Measurements from ENCODE around the gene MARVELD1. TPM values are rescaled to one million over a fixed set of nuclear protein-coding genes. Genes with fewer than 3 reads are reported as not detected.

MARVELD1 gene
- total RNA-seq, 2 experiments from 2014 or later, result 2.7 to 3.4 TPM

- Mint-ChIP-seq H3K4me3 (no peak overlapping the region), H3K27me3 (ENCODE audit: low read depth) (no peaks in the 10 kb centered on the region), H3K27ac (no peak overlapping the region), H3K9me3 (no peaks in the 10 kb centered on the region), H3K36me3 (ENCODE audit: low read depth) (peaks cover 1% of the 10 kb centered on the region), H3K4me1 (ENCODE audit: low read depth) (peaks cover 11% of the 10 kb centered on the region)
- intact Hi-C loops (cut with micrococcal nuclease), result loop anchor here (5.0 kb wide), 1 partner anchor 160 kb away; the partner anchor contains the start of gene ANKRD2
- CTCF ChIA-PET, result interaction anchor here (0.7 to 15.1 kb wide), 14 partner anchors 9 to 160 kb away, joined by 3 to 178 read pairs (median 9); partner anchors contain the start of genes ANKRD2, AVPI1 and MARVELD1
- DNase-seq, result no peak
These were observed 18.5 kb downstream of the MARVELD1 start for GRCh38 chr10:97732052-97732359.

GRCh38 chr10:97733256-97733655, 19.7 kb downstream of the MARVELD1 start:
- H3K36me3 Mint-ChIP-seq (ENCODE audit: low read depth), result peaks cover 6% of the 10 kb centered on the region
- CTCF ChIA-PET, result interaction anchor here (0.6 to 15.1 kb wide), 13 partner anchors 10 to 161 kb away, joined by 3 to 178 read pairs (median 9); partner anchors contain the start of genes ANKRD2, AVPI1 and MARVELD1
- no peak overlapping the region for H3K27ac Mint-ChIP-seq
- H3K27me3 Mint-ChIP-seq (ENCODE audit: low read depth), result no peaks in the 10 kb centered on the region
- intact Hi-C loops (cut with micrococcal nuclease), result loop anchor here (5.0 kb wide), 1 partner anchor 161 kb away; the partner anchor contains the start of gene ANKRD2
- DNase-seq, result no peak
- H3K9me3 Mint-ChIP-seq, result no peaks in the 10 kb centered on the region
- peaks cover 18% of the 10 kb centered on the region for H3K4me1 Mint-ChIP-seq (ENCODE audit: low read depth)
- no peak overlapping the region for H3K4me3 Mint-ChIP-seq

- no peak overlapping the region for H3K4me3 Mint-ChIP-seq
- H3K4me1 Mint-ChIP-seq (ENCODE audit: low read depth), result peaks cover 23% of the 10 kb centered on the region
- CTCF ChIA-PET, result interaction anchor here (0.6 to 15.1 kb wide), 10 partner anchors 11 to 138 kb away, joined by 4 to 178 read pairs (median 20); partner anchors contain the start of genes AVPI1 and MARVELD1
- intact Hi-C loops (cut with micrococcal nuclease), result loop anchor here (5.0 kb wide), 1 partner anchor 162 kb away; the partner anchor contains the start of gene ANKRD2
- H3K9me3 Mint-ChIP-seq, result no peaks in the 10 kb centered on the region
- DNase-seq, result no peak
- peaks cover 6% of the 10 kb centered on the region for H3K36me3 Mint-ChIP-seq (ENCODE audit: low read depth)
- no peaks in the 10 kb centered on the region for H3K27me3 Mint-ChIP-seq (ENCODE audit: low read depth)
- no peak overlapping the region for H3K27ac Mint-ChIP-seq
These were observed 20.5 kb downstream of the MARVELD1 start for GRCh38 chr10:97734021-97734420.

- H3K4me1 Mint-ChIP-seq (ENCODE audit: low read depth), result peaks cover 43% of the 10 kb centered on the region
- H3K27ac Mint-ChIP-seq, result peak overlapping the region; percentile 93
- CTCF ChIA-PET, result interaction anchor here (0.5 to 15.1 kb wide), 12 partner anchors 12 to 196 kb away, joined by 3 to 178 read pairs (median 4); partner anchors contain the start of genes AVPI1 and MARVELD1
- intact Hi-C loops (cut with micrococcal nuclease), result loop anchor here (2.0 kb wide), 3 partner anchors 104 to 398 kb away; partner anchors contain the start of genes MORN4, R3HCC1L and RRP12
- peak overlapping the region; percentile 92 for H3K4me3 Mint-ChIP-seq
- DNase-seq, result no peak
- no peaks in the 10 kb centered on the region for H3K27me3 Mint-ChIP-seq (ENCODE audit: low read depth)
- H3K9me3 Mint-ChIP-seq, result no peaks in the 10 kb centered on the region
- H3K36me3 Mint-ChIP-seq (ENCODE audit: low read depth), result peaks cover 22% of the 10 kb centered on the region
These were observed 22.9 kb downstream of the MARVELD1 start for GRCh38 chr10:97736403-97736901.

GRCh38 chr10:97736902-97737769, 23.6 kb downstream of the MARVELD1 start, which contains the start of gene ZFYVE27:
TSS of gene ZFYVE27 (plus strand) at chr10:97737128. CDS start at chr10:97738478, 1,350 bp downstream.
- CTCF ChIA-PET, result interaction anchor here (0.5 to 15.1 kb wide), 10 partner anchors 13 to 196 kb away, joined by 3 to 178 read pairs (median 6); partner anchors contain the start of genes AVPI1 and MARVELD1
- H3K27ac Mint-ChIP-seq, result peak within 1 kb of the TSS; percentile 93
- no peaks in the 10 kb centered on the region for H3K27me3 Mint-ChIP-seq (ENCODE audit: low read depth)
- no peaks in the 10 kb centered on the region for H3K9me3 Mint-ChIP-seq
- intact Hi-C loops (cut with micrococcal nuclease), result loop anchor here (1.0 to 2.0 kb wide), 5 partner anchors 50 to 398 kb away; partner anchors contain the start of genes AVPI1, MMS19, MORN4 and R3HCC1L
- H3K4me3 Mint-ChIP-seq, result peak within 1 kb of the TSS; percentile 92
- peak; percentile 98 for DNase-seq
- H3K4me1 Mint-ChIP-seq (ENCODE audit: low read depth), result peaks cover 44% of the 10 kb centered on the region
- peaks cover 23% of the 10 kb centered on the region for H3K36me3 Mint-ChIP-seq (ENCODE audit: low read depth)

GRCh38 chr10:97737770-97738265, 24.3 kb downstream of the MARVELD1 start:
- Mint-ChIP-seq H3K4me3 (peak overlapping the region; percentile 92), H3K4me1 (ENCODE audit: low read depth) (peaks cover 46% of the 10 kb centered on the region), H3K27me3 (ENCODE audit: low read depth) (no peaks in the 10 kb centered on the region), H3K36me3 (ENCODE audit: low read depth) (peaks cover 25% of the 10 kb centered on the region), H3K9me3 (no peaks in the 10 kb centered on the region), H3K27ac (peak overlapping the region; percentile 93)
- CTCF ChIA-PET, result no interaction called here
- DNase-seq, result no peak
- intact Hi-C loops (cut with micrococcal nuclease), result loop anchor here (1.0 to 2.0 kb wide), 5 partner anchors 51 to 397 kb away; partner anchors contain the start of genes AVPI1, MMS19, MORN4 and R3HCC1L

GRCh38 chr10:97738616-97739015, 25.1 kb downstream of the MARVELD1 start:
- intact Hi-C loops (cut with micrococcal nuclease), result no loop called here
- Mint-ChIP-seq H3K27ac (peak overlapping the region; percentile 73), H3K4me1 (ENCODE audit: low read depth) (peaks cover 49% of the 10 kb centered on the region), H3K9me3 (no peaks in the 10 kb centered on the region), H3K4me3 (peak overlapping the region; percentile 92), H3K27me3 (ENCODE audit: low read depth) (no peaks in the 10 kb centered on the region), H3K36me3 (ENCODE audit: low read depth) (peaks cover 28% of the 10 kb centered on the region)
- no peak for DNase-seq
- CTCF ChIA-PET, result interaction anchor here (0.9 kb wide), 2 partner anchors 9 to 29 kb away, joined by 3 to 6 read pairs; no protein-coding TSS in a partner anchor

GRCh38 chr10:97740613-97741012, 27.1 kb downstream of the MARVELD1 start:
- no peaks in the 10 kb centered on the region for H3K27me3 Mint-ChIP-seq (ENCODE audit: low read depth)
- H3K4me1 Mint-ChIP-seq (ENCODE audit: low read depth), result peaks cover 50% of the 10 kb centered on the region
- H3K9me3 Mint-ChIP-seq, result no peaks in the 10 kb centered on the region
- intact Hi-C loops (cut with micrococcal nuclease), result no loop called here
- CTCF ChIA-PET, result no interaction called here
- no peak overlapping the region for H3K4me3 Mint-ChIP-seq
- no peak overlapping the region for H3K27ac Mint-ChIP-seq
- peaks cover 38% of the 10 kb centered on the region for H3K36me3 Mint-ChIP-seq (ENCODE audit: low read depth)
- no peak for DNase-seq

GRCh38 chr10:97743169-97743943, 29.8 kb downstream of the MARVELD1 start:
- Mint-ChIP-seq H3K36me3 (ENCODE audit: low read depth) (peaks cover 40% of the 10 kb centered on the region), H3K9me3 (no peaks in the 10 kb centered on the region), H3K4me3 (no peak overlapping the region), H3K27ac (no peak overlapping the region), H3K4me1 (ENCODE audit: low read depth) (peaks cover 31% of the 10 kb centered on the region), H3K27me3 (ENCODE audit: low read depth) (no peaks in the 10 kb centered on the region)
- no peak for DNase-seq
- CTCF ChIA-PET, result interaction anchor here (0.8 to 2.7 kb wide), 6 partner anchors 10 to 172 kb away, joined by 3 to 14 read pairs (median 7); no protein-coding TSS in a partner anchor
- intact Hi-C loops (cut with micrococcal nuclease), result no loop called here

- H3K27me3 Mint-ChIP-seq (ENCODE audit: low read depth), result no peaks in the 10 kb centered on the region
- no peak for DNase-seq
- no peaks in the 10 kb centered on the region for H3K9me3 Mint-ChIP-seq
- no peak overlapping the region for H3K27ac Mint-ChIP-seq
- peaks cover 26% of the 10 kb centered on the region for H3K4me1 Mint-ChIP-seq (ENCODE audit: low read depth)
- H3K4me3 Mint-ChIP-seq, result no peak overlapping the region
- CTCF ChIA-PET, result interaction anchor here (0.6 to 2.7 kb wide), 11 partner anchors 8 to 419 kb away, joined by 3 to 14 read pairs (median 4); partner anchors contain the start of gene AVPI1
- peaks cover 43% of the 10 kb centered on the region for H3K36me3 Mint-ChIP-seq (ENCODE audit: low read depth)
- intact Hi-C loops (cut with micrococcal nuclease), result no loop called here
These were observed 31.0 kb downstream of the MARVELD1 start for GRCh38 chr10:97744405-97745035.

- Mint-ChIP-seq H3K36me3 (ENCODE audit: low read depth) (peaks cover 37% of the 10 kb centered on the region), H3K27ac (no peak overlapping the region), H3K4me1 (ENCODE audit: low read depth) (peaks cover 4% of the 10 kb centered on the region), H3K4me3 (no peak overlapping the region), H3K27me3 (ENCODE audit: low read depth) (no peaks in the 10 kb centered on the region), H3K9me3 (no peaks in the 10 kb centered on the region)
- DNase-seq, result no peak
- CTCF ChIA-PET, result interaction anchor here (0.7 to 3.0 kb wide), 5 partner anchors 9 to 46 kb away, joined by 3 to 10 read pairs (median 6); no protein-coding TSS in a partner anchor
- intact Hi-C loops (cut with micrococcal nuclease), result no loop called here
These were observed 34.0 kb downstream of the MARVELD1 start for GRCh38 chr10:97747573-97747972.

All from activated naive CD4-positive, alpha-beta T cell treated with anti-CD3 and anti-CD28 coated beads for 36 hours (primary cell).